Heart left ventricle (tissue), 16 donors: Measurements from ENCODE around the gene RPA1. TPM values are rescaled to one million over a fixed set of nuclear protein-coding genes. Genes with fewer than 3 reads are reported as not detected.
"Not testable (repeated sequence)": the region's sequence is repeated elsewhere in the genome, so short reads cannot be mapped to it uniquely, and the experiment has no call there.

Source experiments
- ATAC-seq, 4 donors: fragments of 200-7000 bp; cut with Tn5 transposase; one replicate each; pipeline ENCODE4 v1.9.1; 2020 to 2022; ENCODE audit warnings: moderate library complexity in 4 of 4, mild to moderate bottlenecking in 3 of 4, moderate number of reproducible peaks in 1 of 4
- DNase-seq, 5 donors: peaks; one replicate each; pipeline ENCODE4 v3.0.0-alpha.2; 2020
- H3K27ac ChIP-seq, 12 donors: fragments of 200-600 bp; sonication (generic) in 4 of 12; one replicate each; pipeline versions ENCODE4 v1.5.0 to v1.8.0; 2016 to 2022; ENCODE audit warnings: mild to moderate bottlenecking in 2 of 12
- H3K27me3 ChIP-seq, 9 donors: fragments of 200-600 bp; sonication (generic) in 2 of 9; one replicate each; pipeline versions ENCODE4 v1.5.1 to v1.8.0; 2016 to 2022; ENCODE audit warnings: mild to moderate bottlenecking in 3 of 9
- H3K36me3 ChIP-seq, 9 donors: fragments of 200-600 bp; sonication (generic) in 2 of 9; one replicate each; pipeline versions ENCODE4 v1.5.0 to v1.8.0; 2018 to 2022; ENCODE audit warnings: mild to moderate bottlenecking in 2 of 9
- H3K4me1 ChIP-seq, 12 donors: fragments of 200-600 bp; sonication (generic) in 4 of 12; one replicate each; pipeline versions ENCODE4 v1.5.0 to v1.8.0; 2016 to 2022; ENCODE audit warnings: mild to moderate bottlenecking in 3 of 12
- H3K4me3 ChIP-seq, 12 donors: fragments of 200-600 bp; sonication (generic) in 4 of 12; one replicate each; pipeline versions ENCODE4 v1.5.0 to v1.8.0; 2017 to 2022; ENCODE audit warnings: mild to moderate bottlenecking in 9 of 12, moderate library complexity in 4 of 12
- H3K9me3 ChIP-seq, 12 donors: fragments of 200-600 bp; sonication (generic) in 4 of 12; one replicate each; pipeline versions ENCODE4 v1.5.0 to v1.8.0; 2016 to 2022; ENCODE audit warnings: mild to moderate bottlenecking in 1 of 12
- CTCF ChIP-seq, 12 donors: fragments of 200-600 bp; sonication (generic) in 4 of 12; IDR thresholded peaks; one replicate each; pipeline versions ENCODE4 v1.5.0 to v1.8.0; 2018 to 2022; ENCODE audit warnings: antibody characterized with exemption in 12 of 12, mild to moderate bottlenecking in 5 of 12
- POLR2A ChIP-seq, 2 donors: fragments of 450-650 bp; IDR thresholded peaks; one replicate each; pipeline ENCODE4 v1.6.1; 2017; ENCODE audit warnings: antibody characterized with exemption in 2 of 2, mild to moderate bottlenecking in 2 of 2, moderate library complexity in 2 of 2
- WGBS, 4 donors: extraction: QIAGEN DNeasy Blood & Tissue Kit in 2 of 4; methylation state at CpG; one replicate each; pipeline versions ENCODE4 v1.1.5 to v1.1.7; 2013 to 2018; 5-methylcytosine and 5-hydroxymethylcytosine counted together
- intact Hi-C, 10 donors: fragments of 100-400 bp; cut with DNase I; formaldehyde crosslinking; loops; one replicate each; pipeline versions ENCODE4 v1.11.1 to v1.14.2; 2022
- polyA plus RNA-seq, 2 donors: library from polyadenylated mRNA; stranded (reverse); fragments of 200-250 nt; gene quantifications; one replicate each; pipeline ENCODE4 v1.2.3, GENCODE V29; 2013
- total RNA-seq, 9 donors: library from RNA; depleted of rRNA in 2 of 9; stranded (reverse); fragments of >200 nt in 2 of 9; fragmentation: NEBNext Ultra II Directional in 3 of 9; extraction: Animal tissue kit (Norgen Biotek cat#: 25700) in 3 of 9; gene quantifications; one replicate each; pipeline versions ENCODE4 v1.1.0 to v1.2.4, GENCODE V29; 2016 to 2023
- donor health status: ischemic (EF 13 %, LVEDD 7.1; RV severe dilation, severe dysfunction).
- donor health status: healthy with polysubstance abuse.
- donor health status: DM: no; HTN: yes; CAD: no.
- donor health status: DM: no; HTN: no; CAD: no.
- donor health status: ischemic (EF 25% LVEDD 6.9; RV normal size, moderate dysfunction).
- donor health status: ischemic (EF 25% LVEDD 5.7; RV mildly dilated, moderate dysfunction).
- donor health status: healthy.
- donor health status: DM: yes; HTN: yes; CAD: no.
- donor health status: ischemic (EF 35%, LVEDD 5.7; RV mildly dilated, moderate dysfunction).
- donor health status: nonischemic (EF 11% LVEDD 7.7; RV severe dilation, severe dysfunction).
- donor health status: DM: yes; HTN: yes; CAD: no.
- donor health status: PGD.
- donor health status: ischemic (EF 29% LVEDD 5.4; RV normal size, mild dysfunction).
- donor health status: nonischemic (EF 23%, LVEDD 6.1; RV moderate dilation, normal function).

Gene RPA1
- total and polyA plus RNA-seq, 11 donors: 10.4 to 87.4 (median 57.3) TPM

GRCh38 chr17:1793447-1793806 is 36.4 kb upstream of the RPA1 start:
- DNase-seq (no peak), ATAC-seq (no peak)
- H3K27ac ChIP-seq: peak overlapping the region in 6 of 12 donors; percentile 6 to 92 (median 60)
- 32 to 69% (median 45%) methylated on average over 1 of the region's 1 CpG for WGBS, 4 donors
- intact Hi-C loops: loop anchor here in 3 of 10 donors (5.0 to 10.0 kb wide), 3 partner anchors 51 to 231 kb away; partner anchors contain the start of gene RTN4RL1 (in 1 of the 3)
- H3K36me3 ChIP-seq: peaks cover 0 to 12% (median 0%) of the 10 kb centered on the region in 9 donors
- TF ChIP-seq POLR2A (IDR thresholded peaks at IDR 0.05): no peak
- TF ChIP-seq CTCF (IDR thresholded peaks at IDR 0.05): no peak
- H3K4me3 ChIP-seq: no peak overlapping the region
- no peaks in the 10 kb centered on the region for H3K9me3 ChIP-seq
- no peaks in the 10 kb centered on the region for H3K27me3 ChIP-seq
- H3K4me1 ChIP-seq: peaks cover 0 to 34% (median 16%) of the 10 kb centered on the region in 12 donors

- DNase-seq (peak in 1 of 5 donors; percentile 48), ATAC-seq (peak; percentile 75 to 87 (median 81))
- Histone ChIP-seq H3K27ac (peak overlapping the region; percentile 19 to 85 (median 76)), H3K4me1 (peaks cover 0 to 43% (median 18%) of the 10 kb centered on the region in 12 donors), H3K36me3 (peaks cover 0 to 26% (median 15%) of the 10 kb centered on the region in 9 donors), H3K9me3 (no peaks in the 10 kb centered on the region), H3K27me3 (no peaks in the 10 kb centered on the region), H3K4me3 (no peak overlapping the region)
- intact Hi-C loops: loop anchor here in 2 of 10 donors (10.0 kb wide), 2 partner anchors 48 to 228 kb away; partner anchors contain the start of gene RTN4RL1 (in 1 of the 2)
- 0 to 3% (median 1%) methylated on average over 1 of the region's 1 CpG for WGBS, 4 donors
- no peak for TF ChIP-seq POLR2A (IDR thresholded peaks at IDR 0.05)
Measured at GRCh38 chr17:1796800-1797199, 33.0 kb upstream of the RPA1 start.

GRCh38 chr17:1797323-1797722 is 32.5 kb upstream of the RPA1 start:
- ATAC-seq (peak; percentile 63 to 88 (median 78)), DNase-seq (peak in 2 of 5 donors; percentile 62 to 66)
- 37 to 52% (median 40%) methylated on average over 3 of the region's 3 CpGs for WGBS, 4 donors
- Histone ChIP-seq H3K9me3 (no peaks in the 10 kb centered on the region), H3K27me3 (no peaks in the 10 kb centered on the region), H3K4me3 (no peak overlapping the region), H3K36me3 (peaks cover 0 to 29% (median 19%) of the 10 kb centered on the region in 9 donors), H3K27ac (peak overlapping the region; percentile 19 to 85 (median 76)), H3K4me1 (peaks cover 0 to 41% (median 17%) of the 10 kb centered on the region in 12 donors)
- TF ChIP-seq POLR2A (IDR thresholded peaks at IDR 0.05) (no peak), CTCF (IDR thresholded peaks at IDR 0.05) (no peak)
- intact Hi-C loops: loop anchor here in 2 of 10 donors (10.0 kb wide), 2 partner anchors 47 to 227 kb away; partner anchors contain the start of gene RTN4RL1 (in 1 of the 2)

GRCh38 chr17:1797846-1798245 is 32.0 kb upstream of the RPA1 start:
- ATAC-seq, H3K9me3 ChIP-seq, H3K27me3 ChIP-seq, DNase-seq, H3K4me3 ChIP-seq: not testable (repeated sequence)
- H3K27ac ChIP-seq: peak overlapping the region in 11 of 12 donors; percentile 47 to 85 (median 77)
- WGBS, 4 donors: 90 to 97% (median 94%) methylated on average over 8 of the region's 8 CpGs
- intact Hi-C loops: loop anchor here in 2 of 10 donors (10.0 kb wide), 2 partner anchors 47 to 227 kb away; partner anchors contain the start of gene RTN4RL1 (in 1 of the 2)
- peaks cover 0 to 37% (median 15%) of the 10 kb centered on the region in 12 donors for H3K4me1 ChIP-seq
- peaks cover 0 to 35% (median 19%) of the 10 kb centered on the region in 9 donors for H3K36me3 ChIP-seq

- ATAC-seq: peak; percentile 82 to 87 (median 84)
- intact Hi-C loops: no loop called here
- 61 to 68% (median 67%) methylated on average over 7 of the region's 7 CpGs for WGBS, 4 donors
Measured at GRCh38 chr17:1800240-1800639, 29.6 kb upstream of the RPA1 start.

More at GRCh38 chr17:1800240-1800639, 29.6 kb upstream of the RPA1 start:
- no peaks in the 10 kb centered on the region for H3K27me3 ChIP-seq
- TF ChIP-seq POLR2A (IDR thresholded peaks at IDR 0.05): no peak
- peak in 1 of 12 donors; percentile 22 for TF ChIP-seq CTCF (IDR thresholded peaks at IDR 0.05)
- H3K4me3 ChIP-seq: no peak overlapping the region
- peaks cover 0 to 37% (median 15%) of the 10 kb centered on the region in 12 donors for H3K4me1 ChIP-seq
- H3K27ac ChIP-seq: peak overlapping the region in 11 of 12 donors; percentile 3 to 89 (median 61)
- peaks cover 0 to 54% (median 32%) of the 10 kb centered on the region in 9 donors for H3K36me3 ChIP-seq
- no peaks in the 10 kb centered on the region for H3K9me3 ChIP-seq
- DNase-seq: peak in 3 of 5 donors; percentile 29 to 79 (median 62)
